ENCODE results near the gene FOXM1.

- no peak for TF ChIP-seq CTCF (IDR thresholded peaks at IDR 0.05)
- TF ChIP-seq POLR2A (IDR thresholded peaks at IDR 0.05), result no peak
- no peak for TF ChIP-seq POLR2AphosphoS5 (IDR thresholded peaks at IDR 0.05)
These were observed 22.1 kb downstream of the FOXM1 start for GRCh38 chr12:2854669-2855453.
